ENCODE measurements around the gene DKK1. TPM values are rescaled to one million over a fixed set of nuclear protein-coding genes. Genes with fewer than 3 reads are reported as not detected.

The DKK1 gene
- total RNA-seq, 2 experiments from 2014 or later, result not detected

GRCh38 chr10:52297747-52298146, 16.3 kb upstream of the DKK1 start:
- ChIA-PET CTCF (no interaction called here), POLR2A (no interaction called here)

GRCh38 chr10:52300599-52301277, 13.3 kb upstream of the DKK1 start:
- H3K27me3 Mint-ChIP-seq, result no peaks in the 10 kb centered on the region
- DNase-seq, result no peak
- no peaks in the 10 kb centered on the region for H3K36me3 Mint-ChIP-seq
- H3K9me3 Mint-ChIP-seq, result peaks cover 2% of the 10 kb centered on the region
- CTCF ChIA-PET, result no interaction called here
- no peak overlapping the region for H3K27ac Mint-ChIP-seq
- POLR2A ChIA-PET, result no interaction called here
- H3K4me3 Mint-ChIP-seq, result no peak overlapping the region
- no peaks in the 10 kb centered on the region for H3K4me1 Mint-ChIP-seq (ENCODE audit: low read depth)
- intact Hi-C loops (cut with micrococcal nuclease), result no loop called here

More at GRCh38 chr10:52297747-52298146, 16.3 kb upstream of the DKK1 start:
- H3K27me3 Mint-ChIP-seq, result no peaks in the 10 kb centered on the region
- H3K9me3 Mint-ChIP-seq, result peaks cover 2% of the 10 kb centered on the region
- no peak overlapping the region for H3K4me3 Mint-ChIP-seq
- H3K27ac Mint-ChIP-seq, result no peak overlapping the region
- DNase-seq, result no peak
- intact Hi-C loops (cut with micrococcal nuclease), result no loop called here
- no peaks in the 10 kb centered on the region for H3K36me3 Mint-ChIP-seq
- H3K4me1 Mint-ChIP-seq (ENCODE audit: low read depth), result no peaks in the 10 kb centered on the region

GRCh38 chr10:52308251-52309031, 5.6 kb upstream of the DKK1 start:
- no peak overlapping the region for H3K4me3 Mint-ChIP-seq

GRCh38 chr10:52312942-52313255, 1.2 kb upstream of the DKK1 start:
- ChIA-PET POLR2A (no interaction called here), CTCF (no interaction called here)
- intact Hi-C loops (cut with micrococcal nuclease), result no loop called here
- Mint-ChIP-seq H3K36me3 (no peaks in the 10 kb centered on the region), H3K4me3 (no peak overlapping the region), H3K9me3 (no peaks in the 10 kb centered on the region), H3K27me3 (peaks cover 46% of the 10 kb centered on the region), H3K27ac (no peak overlapping the region), H3K4me1 (ENCODE audit: low read depth) (peaks cover 6% of the 10 kb centered on the region)
- DNase-seq, result no peak

More at GRCh38 chr10:52308251-52309031, 5.6 kb upstream of the DKK1 start:
- no peak for DNase-seq
- ChIA-PET POLR2A (no interaction called here), CTCF (interaction anchor here (1.5 kb wide), 1 partner anchor 176 kb away, joined by 5 read pairs; no protein-coding TSS in a partner anchor)
- intact Hi-C loops (cut with micrococcal nuclease), result no loop called here
- peaks cover 32% of the 10 kb centered on the region for H3K27me3 Mint-ChIP-seq
- no peak overlapping the region for H3K27ac Mint-ChIP-seq
- H3K36me3 Mint-ChIP-seq, result no peaks in the 10 kb centered on the region
- H3K4me1 Mint-ChIP-seq (ENCODE audit: low read depth), result peaks cover 2% of the 10 kb centered on the region
- H3K9me3 Mint-ChIP-seq, result no peaks in the 10 kb centered on the region

GRCh38 chr10:52313256-52313932, 687 bp upstream of the DKK1 start:
- peaks cover 42% of the 10 kb centered on the region for H3K27me3 Mint-ChIP-seq
- H3K4me3 Mint-ChIP-seq, result no peak overlapping the region
- CTCF ChIA-PET, result no interaction called here

GRCh38 chr10:52314822-52315552, 906 bp downstream of the DKK1 start:
- Mint-ChIP-seq H3K4me3 (no peak overlapping the region), H3K4me1 (ENCODE audit: low read depth) (peaks cover 6% of the 10 kb centered on the region), H3K9me3 (no peaks in the 10 kb centered on the region), H3K36me3 (no peaks in the 10 kb centered on the region), H3K27me3 (peaks cover 28% of the 10 kb centered on the region), H3K27ac (no peak overlapping the region)
- intact Hi-C loops (cut with micrococcal nuclease), result no loop called here
- POLR2A ChIA-PET, result no interaction called here
- no peak for DNase-seq
- CTCF ChIA-PET, result no interaction called here

More at GRCh38 chr10:52313256-52313932, 687 bp upstream of the DKK1 start:
- intact Hi-C loops (cut with micrococcal nuclease), result no loop called here
- POLR2A ChIA-PET, result no interaction called here
- Mint-ChIP-seq H3K36me3 (no peaks in the 10 kb centered on the region), H3K9me3 (no peaks in the 10 kb centered on the region), H3K27ac (no peak overlapping the region), H3K4me1 (ENCODE audit: low read depth) (peaks cover 6% of the 10 kb centered on the region)
- DNase-seq, result no peak

GRCh38 chr10:52316001-52316400, 1.9 kb downstream of the DKK1 start:
- Mint-ChIP-seq H3K36me3 (no peaks in the 10 kb centered on the region), H3K4me3 (no peak overlapping the region), H3K9me3 (no peaks in the 10 kb centered on the region), H3K4me1 (ENCODE audit: low read depth) (peaks cover 6% of the 10 kb centered on the region), H3K27ac (no peak overlapping the region), H3K27me3 (peaks cover 25% of the 10 kb centered on the region)
- intact Hi-C loops (cut with micrococcal nuclease), result no loop called here
- ChIA-PET POLR2A (no interaction called here), CTCF (no interaction called here)
- no peak for DNase-seq

GRCh38 chr10:52316500-52316899, 2.4 kb downstream of the DKK1 start:
- H3K9me3 Mint-ChIP-seq, result no peaks in the 10 kb centered on the region
- intact Hi-C loops (cut with micrococcal nuclease), result no loop called here
- H3K27ac Mint-ChIP-seq, result no peak overlapping the region
- ChIA-PET CTCF (no interaction called here), POLR2A (no interaction called here)
- peaks cover 25% of the 10 kb centered on the region for H3K27me3 Mint-ChIP-seq
- no peak for DNase-seq
- H3K4me1 Mint-ChIP-seq (ENCODE audit: low read depth), result peaks cover 6% of the 10 kb centered on the region
- no peak overlapping the region for H3K4me3 Mint-ChIP-seq
- H3K36me3 Mint-ChIP-seq, result no peaks in the 10 kb centered on the region

- Mint-ChIP-seq H3K4me1 (ENCODE audit: low read depth) (peaks cover 6% of the 10 kb centered on the region), H3K27me3 (peaks cover 16% of the 10 kb centered on the region), H3K4me3 (no peak overlapping the region), H3K27ac (no peak overlapping the region), H3K9me3 (no peaks in the 10 kb centered on the region), H3K36me3 (no peaks in the 10 kb centered on the region)
- intact Hi-C loops (cut with micrococcal nuclease), result no loop called here
- ChIA-PET POLR2A (no interaction called here), CTCF (no interaction called here)
- DNase-seq, result no peak
Measured at GRCh38 chr10:52318136-52318701, 4.1 kb downstream of the DKK1 start.

- DNase-seq, result no peak
- H3K27me3 Mint-ChIP-seq, result peaks cover 10% of the 10 kb centered on the region
- intact Hi-C loops (cut with micrococcal nuclease), result no loop called here
- no peaks in the 10 kb centered on the region for H3K9me3 Mint-ChIP-seq
- POLR2A ChIA-PET, result no interaction called here
- no peak overlapping the region for H3K27ac Mint-ChIP-seq
- no peaks in the 10 kb centered on the region for H3K36me3 Mint-ChIP-seq
- no peak overlapping the region for H3K4me3 Mint-ChIP-seq
- peaks cover 3% of the 10 kb centered on the region for H3K4me1 Mint-ChIP-seq (ENCODE audit: low read depth)
- CTCF ChIA-PET, result no interaction called here
Measured at GRCh38 chr10:52318822-52319464, 4.9 kb downstream of the DKK1 start.

- no peak overlapping the region for H3K27ac Mint-ChIP-seq
- DNase-seq, result no peak
- no peaks in the 10 kb centered on the region for H3K9me3 Mint-ChIP-seq
- peaks cover 3% of the 10 kb centered on the region for H3K27me3 Mint-ChIP-seq
- no peaks in the 10 kb centered on the region for H3K4me1 Mint-ChIP-seq (ENCODE audit: low read depth)
- ChIA-PET POLR2A (no interaction called here), CTCF (no interaction called here)
- intact Hi-C loops (cut with micrococcal nuclease), result no loop called here
- no peaks in the 10 kb centered on the region for H3K36me3 Mint-ChIP-seq
- no peak overlapping the region for H3K4me3 Mint-ChIP-seq
Measured at GRCh38 chr10:52319926-52320325, 5.8 kb downstream of the DKK1 start.

- no peaks in the 10 kb centered on the region for H3K36me3 Mint-ChIP-seq
- ChIA-PET CTCF (no interaction called here), POLR2A (no interaction called here)
- no peaks in the 10 kb centered on the region for H3K27me3 Mint-ChIP-seq
- no peak for DNase-seq
- no peaks in the 10 kb centered on the region for H3K9me3 Mint-ChIP-seq
- no peak overlapping the region for H3K27ac Mint-ChIP-seq
- no peaks in the 10 kb centered on the region for H3K4me1 Mint-ChIP-seq (ENCODE audit: low read depth)
- intact Hi-C loops (cut with micrococcal nuclease), result no loop called here
- no peak overlapping the region for H3K4me3 Mint-ChIP-seq
Measured at GRCh38 chr10:52322323-52322722, 8.2 kb downstream of the DKK1 start.
